HG03095 (cell line): ENCODE results near the gene BCL7C.
"Not testable (repeated sequence)": the region's sequence is repeated elsewhere in the genome, so short reads cannot be mapped to it uniquely, and the experiment has no call there.

Experiments
- ATAC-seq: cut with Tn5 transposase; IDR thresholded peaks from one replicate; pipeline ENCODE4 v1.9.1; 2021; ENCODE audit warnings: moderate library complexity; ENCODE audit not compliant: unreplicated experiment

Gene BCL7C

GRCh38 chr16:30896261-30896888, 2.5 kb upstream of the BCL7C start, which contains the start of gene CTF1:
CTF1 (plus strand) TSS chr16:30896614; CDS start chr16:30896644, 30 bp downstream.
- ATAC-seq, result no peak

- ATAC-seq, result no peak
Measured at GRCh38 chr16:30895627-30896260, 1.9 kb upstream of the BCL7C start.

GRCh38 chr16:30894540-30895368, 877 bp upstream of the BCL7C start:
- ATAC-seq, result no peak

GRCh38 chr16:30893417-30893743, 497 bp downstream of the BCL7C start:
- no peak for ATAC-seq

GRCh38 chr16:30892670-30893416, 1.0 kb downstream of the BCL7C start:
- ATAC-seq, result no peak

GRCh38 chr16:30891043-30891823, 2.6 kb downstream of the BCL7C start:
- not testable (repeated sequence) for ATAC-seq

- no peak for ATAC-seq
Measured at GRCh38 chr16:30889721-30890120, 4.2 kb downstream of the BCL7C start.

GRCh38 chr16:30888856-30889499, 4.9 kb downstream of the BCL7C start:
- ATAC-seq, result no peak

- ATAC-seq, result no peak
Measured at GRCh38 chr16:30887927-30888326, 6.0 kb downstream of the BCL7C start.

- ATAC-seq, result no peak
Measured at GRCh38 chr16:30886145-30886544, 7.7 kb downstream of the BCL7C start.

- no peak for ATAC-seq
Measured at GRCh38 chr16:30885196-30885595, 8.7 kb downstream of the BCL7C start.

- ATAC-seq, result no peak
Measured at GRCh38 chr16:30884760-30885159, 9.1 kb downstream of the BCL7C start.

GRCh38 chr16:30882429-30883310, 11.2 kb downstream of the BCL7C start:
- no peak for ATAC-seq

- no peak for ATAC-seq
Measured at GRCh38 chr16:30876867-30877266, 17.0 kb downstream of the BCL7C start.

- ATAC-seq, result no peak
Measured at GRCh38 chr16:30875871-30876801, 17.7 kb downstream of the BCL7C start.

- ATAC-seq, result peak; percentile 72
Measured at GRCh38 chr16:30874821-30875717, 18.8 kb downstream of the BCL7C start.

GRCh38 chr16:30874244-30874820, 19.5 kb downstream of the BCL7C start:
- no peak for ATAC-seq
